Stimulated activated memory B cell treated with anti-CD40 and anti-IgM and Interleukin-4, amounts not matched to agents 10 μg/mL and 1 μg/mL and 100 μg/mL, for 72 hours (primary cell): ENCODE data around the gene OTOF.

ENCODE experiments used
- ATAC-seq: fragments of 150-1000 bp; cut with Tn5 transposase; 2 replicates; pipeline ENCODE4 v1.10.0; 2021
- H3K27ac Mint-ChIP-seq: one replicate; pipeline ENCODE4 v1.8.0; 2022; ENCODE audit warnings: mild to moderate bottlenecking, mixed read lengths
- H3K27me3 Mint-ChIP-seq: one replicate; pipeline ENCODE4 v1.8.0; 2022; ENCODE audit warnings: mixed read lengths
- H3K36me3 Mint-ChIP-seq: one replicate; pipeline ENCODE4 v1.8.0; 2022; ENCODE audit warnings: mixed read lengths
- H3K4me1 Mint-ChIP-seq: one replicate; pipeline ENCODE4 v1.8.0; 2022; ENCODE audit warnings: mixed read lengths
- H3K4me3 Mint-ChIP-seq: one replicate; pipeline ENCODE4 v1.8.0; 2022; ENCODE audit warnings: mild to moderate bottlenecking, moderate library complexity, mixed read lengths
- H3K9me3 Mint-ChIP-seq: one replicate; pipeline ENCODE4 v1.8.0; 2022; ENCODE audit warnings: mixed read lengths

The OTOF gene

DNA sequence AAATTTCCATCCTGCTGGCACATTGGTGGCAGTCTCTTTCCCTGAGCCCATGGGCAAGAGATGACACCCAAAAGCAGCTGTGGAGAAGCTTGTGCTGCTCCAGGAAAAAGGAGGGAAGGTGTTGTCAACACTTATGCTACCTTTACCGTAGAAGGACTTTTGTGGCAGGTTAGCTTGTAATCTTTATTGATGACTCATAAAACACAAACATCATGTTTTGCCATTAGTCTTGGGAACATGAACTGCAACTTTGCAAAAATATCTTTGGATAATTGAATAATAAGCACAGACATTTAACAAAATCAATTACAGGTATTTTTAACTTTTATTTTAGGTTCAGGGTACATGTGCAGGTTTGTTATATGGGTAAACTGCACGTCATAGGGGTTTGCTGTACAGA lies 42.8 kb downstream of the OTOF start:
- Mint-ChIP-seq H3K9me3 (no peaks in the 10 kb centered on the region), H3K27me3 (peaks cover 14% of the 10 kb centered on the region), H3K4me3 (no peak overlapping the region), H3K36me3 (no peaks in the 10 kb centered on the region), H3K27ac (no peak overlapping the region), H3K4me1 (no peaks in the 10 kb centered on the region)
- no peak for ATAC-seq

DNA sequence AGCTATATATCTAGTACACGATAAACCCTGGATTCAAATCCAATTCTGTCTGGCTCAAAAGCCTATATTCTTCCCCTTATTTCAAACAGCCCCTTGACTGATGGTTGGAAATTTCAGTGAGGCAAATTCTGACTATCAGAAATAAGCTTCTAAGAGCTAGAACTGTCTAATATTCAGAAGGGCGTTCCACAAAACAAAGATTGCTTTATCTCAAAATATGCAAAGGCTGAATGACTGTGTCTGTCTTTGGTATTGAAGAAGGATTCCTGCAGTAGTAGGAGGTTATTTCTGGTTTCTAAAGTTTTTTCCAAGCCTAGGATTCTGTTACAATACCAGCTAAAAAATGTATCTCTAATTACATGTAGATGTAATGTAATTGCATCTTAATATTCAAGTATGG lies 45.1 kb downstream of the OTOF start:
- H3K27ac Mint-ChIP-seq, result no peak overlapping the region
- H3K4me3 Mint-ChIP-seq, result no peak overlapping the region
- ATAC-seq, result no peak
- H3K27me3 Mint-ChIP-seq, result peaks cover 11% of the 10 kb centered on the region
- no peaks in the 10 kb centered on the region for H3K9me3 Mint-ChIP-seq
- H3K4me1 Mint-ChIP-seq, result no peaks in the 10 kb centered on the region
- no peaks in the 10 kb centered on the region for H3K36me3 Mint-ChIP-seq

DNA sequence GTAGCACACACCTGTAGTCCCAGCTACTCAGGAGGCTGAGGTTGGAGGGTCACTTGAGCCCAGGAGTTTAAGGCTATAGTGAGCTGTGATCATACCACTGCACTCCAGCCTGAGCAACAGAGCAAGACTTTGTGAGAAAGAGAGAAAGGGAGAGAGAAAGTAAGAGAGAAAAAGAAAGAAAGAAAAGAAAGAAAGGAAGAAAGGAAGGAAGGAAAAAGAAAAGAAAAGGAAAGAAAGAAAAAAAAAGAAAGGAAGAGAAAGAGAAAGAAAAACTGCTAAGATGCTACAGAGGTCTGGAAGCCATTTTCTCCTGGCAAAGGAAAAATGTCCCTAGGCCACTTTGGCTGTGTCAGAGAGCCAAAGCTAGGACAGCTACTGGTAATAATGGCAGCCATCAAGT lies 45.6 kb downstream of the OTOF start:
- Mint-ChIP-seq H3K4me1 (no peaks in the 10 kb centered on the region), H3K36me3 (no peaks in the 10 kb centered on the region), H3K4me3 (no peak overlapping the region), H3K27me3 (peaks cover 11% of the 10 kb centered on the region), H3K9me3 (no peaks in the 10 kb centered on the region), H3K27ac (no peak overlapping the region)
- ATAC-seq, result no peak

DNA sequence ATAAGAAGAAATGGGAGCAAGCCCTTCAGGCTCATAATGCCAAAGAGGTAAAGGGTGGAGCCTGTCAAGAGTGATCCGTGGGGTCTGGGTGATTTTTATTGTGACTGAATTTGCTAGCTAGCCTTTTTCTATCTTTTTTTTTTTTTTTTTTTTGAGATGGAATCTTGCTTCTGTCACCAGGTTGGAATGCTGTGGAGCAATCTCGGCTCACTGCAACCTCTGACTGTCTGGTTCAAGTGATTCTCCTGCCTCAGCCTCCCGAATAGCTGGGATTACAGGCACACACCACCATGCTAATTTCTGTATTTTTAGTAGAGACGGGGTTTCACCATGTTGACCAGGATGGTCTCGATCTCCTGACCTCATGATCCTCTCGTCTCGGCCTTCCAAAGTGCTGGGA lies 47.1 kb downstream of the OTOF start:
- Mint-ChIP-seq H3K36me3 (no peaks in the 10 kb centered on the region), H3K9me3 (no peaks in the 10 kb centered on the region), H3K4me3 (no peak overlapping the region), H3K27me3 (peaks cover 11% of the 10 kb centered on the region), H3K27ac (no peak overlapping the region), H3K4me1 (no peaks in the 10 kb centered on the region)
- ATAC-seq, result no peak

DNA sequence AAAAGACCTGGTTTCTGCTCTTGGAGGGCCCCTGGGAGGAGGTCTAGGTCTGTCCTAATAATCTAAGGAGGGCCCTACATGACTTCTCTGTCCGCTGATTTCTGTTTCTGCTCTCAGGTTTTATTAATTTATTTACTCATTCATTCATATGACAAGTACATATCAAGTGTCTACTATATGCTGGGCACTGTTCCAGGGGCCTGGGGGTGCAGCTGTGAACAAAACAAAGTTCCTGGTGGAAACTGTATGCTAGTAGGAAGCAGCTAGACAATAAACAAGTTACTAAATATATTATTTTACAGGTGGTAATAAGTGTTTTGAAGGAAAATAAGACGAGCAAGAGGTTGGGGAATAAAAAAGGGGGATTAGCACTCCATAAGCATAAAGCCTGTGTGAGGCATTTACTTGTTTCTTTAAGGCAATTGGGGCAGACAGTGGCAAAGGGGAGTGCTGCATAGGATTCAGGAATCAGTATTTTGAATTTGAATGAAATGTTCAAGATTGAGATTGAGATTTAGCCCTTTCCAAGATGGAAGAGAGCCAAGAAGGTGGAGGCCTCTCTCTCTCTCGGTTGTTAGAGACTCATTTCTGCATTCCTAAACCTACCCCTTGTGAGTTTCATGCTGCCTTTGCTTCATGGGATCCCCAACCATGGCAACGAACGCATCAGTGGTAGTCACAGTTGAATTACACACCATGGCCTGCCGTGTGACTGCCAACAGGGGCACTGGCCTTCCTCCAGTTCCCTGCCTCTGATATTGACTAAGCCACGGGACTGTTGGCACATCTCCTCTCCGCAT lies 47.9 kb downstream of the OTOF start:
- Mint-ChIP-seq H3K36me3 (no peaks in the 10 kb centered on the region), H3K9me3 (no peaks in the 10 kb centered on the region), H3K27me3 (peaks cover 11% of the 10 kb centered on the region), H3K4me1 (no peaks in the 10 kb centered on the region), H3K27ac (no peak overlapping the region), H3K4me3 (no peak overlapping the region)
- no peak for ATAC-seq

DNA sequence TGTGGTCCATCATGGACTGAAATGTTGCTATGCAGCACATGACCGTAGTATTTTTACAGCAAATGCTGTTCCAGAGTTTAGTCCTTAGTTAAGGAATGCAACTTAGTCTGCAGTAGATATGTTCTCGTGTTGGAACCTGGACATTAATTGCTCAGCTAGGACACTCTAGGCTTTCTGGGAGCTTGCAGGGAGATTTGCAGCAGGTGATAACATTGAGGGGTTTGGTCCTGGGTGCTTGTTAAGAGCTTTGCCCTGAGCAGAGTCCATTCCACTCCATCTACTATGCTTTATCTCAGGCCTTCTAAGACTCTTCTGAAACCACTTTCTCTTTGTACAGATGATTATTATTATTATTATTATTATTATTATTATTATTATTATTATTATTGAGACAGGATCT lies 49.1 kb downstream of the OTOF start:
- no peaks in the 10 kb centered on the region for H3K4me1 Mint-ChIP-seq

DNA sequence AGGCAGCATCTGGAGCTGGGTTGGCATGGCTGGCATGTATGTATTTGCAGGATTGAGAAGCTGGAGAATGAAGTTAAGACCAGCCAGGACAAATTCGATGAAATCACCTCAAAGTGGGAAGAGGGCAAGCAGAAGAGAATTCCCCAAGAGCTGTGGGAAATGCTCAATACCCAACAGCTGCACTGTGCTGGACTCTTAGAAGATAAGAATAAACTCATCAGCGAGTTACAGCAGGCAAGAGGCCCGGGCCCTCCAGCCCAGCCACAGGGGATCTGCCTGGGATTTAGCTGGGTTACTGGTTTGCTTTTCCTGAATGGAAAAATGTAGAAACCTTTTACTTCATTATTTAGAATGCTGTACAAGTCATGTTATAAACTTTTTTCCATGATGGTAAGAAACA lies 53.7 kb downstream of the OTOF start:
- no peaks in the 10 kb centered on the region for H3K36me3 Mint-ChIP-seq
- no peak for ATAC-seq
- H3K27ac Mint-ChIP-seq, result no peak overlapping the region
- H3K9me3 Mint-ChIP-seq, result no peaks in the 10 kb centered on the region
- no peaks in the 10 kb centered on the region for H3K4me1 Mint-ChIP-seq
- H3K27me3 Mint-ChIP-seq, result no peaks in the 10 kb centered on the region
- no peak overlapping the region for H3K4me3 Mint-ChIP-seq

More for the DNA sequence above, 49.1 kb downstream of the OTOF start:
- Mint-ChIP-seq H3K9me3 (no peaks in the 10 kb centered on the region), H3K4me3 (no peak overlapping the region), H3K27ac (no peak overlapping the region), H3K27me3 (peaks cover 11% of the 10 kb centered on the region), H3K36me3 (no peaks in the 10 kb centered on the region)
- ATAC-seq, result no peak

DNA sequence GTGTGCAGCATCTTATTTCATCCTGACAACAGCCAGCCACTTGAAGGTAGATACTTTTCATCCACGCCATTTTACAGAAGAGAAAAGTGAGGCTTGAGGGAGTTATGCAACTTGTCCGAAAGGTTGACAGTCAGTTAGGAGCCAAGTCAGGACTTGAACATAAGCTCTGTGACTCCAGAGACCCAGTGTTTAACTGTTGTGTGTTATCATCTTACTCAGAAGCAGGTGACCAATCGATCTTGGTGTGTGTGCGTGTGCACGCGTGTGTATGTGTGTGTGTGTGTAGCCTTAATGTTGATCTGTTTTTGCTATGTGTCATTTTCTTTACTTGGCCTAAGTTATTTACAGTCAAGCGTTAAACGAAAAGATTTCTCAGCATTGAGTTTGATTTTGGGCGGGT lies 54.2 kb downstream of the OTOF start:
- no peaks in the 10 kb centered on the region for H3K27me3 Mint-ChIP-seq
- no peaks in the 10 kb centered on the region for H3K4me1 Mint-ChIP-seq
- ATAC-seq, result no peak
- no peaks in the 10 kb centered on the region for H3K36me3 Mint-ChIP-seq
- no peak overlapping the region for H3K4me3 Mint-ChIP-seq
- no peaks in the 10 kb centered on the region for H3K9me3 Mint-ChIP-seq
- no peak overlapping the region for H3K27ac Mint-ChIP-seq

DNA sequence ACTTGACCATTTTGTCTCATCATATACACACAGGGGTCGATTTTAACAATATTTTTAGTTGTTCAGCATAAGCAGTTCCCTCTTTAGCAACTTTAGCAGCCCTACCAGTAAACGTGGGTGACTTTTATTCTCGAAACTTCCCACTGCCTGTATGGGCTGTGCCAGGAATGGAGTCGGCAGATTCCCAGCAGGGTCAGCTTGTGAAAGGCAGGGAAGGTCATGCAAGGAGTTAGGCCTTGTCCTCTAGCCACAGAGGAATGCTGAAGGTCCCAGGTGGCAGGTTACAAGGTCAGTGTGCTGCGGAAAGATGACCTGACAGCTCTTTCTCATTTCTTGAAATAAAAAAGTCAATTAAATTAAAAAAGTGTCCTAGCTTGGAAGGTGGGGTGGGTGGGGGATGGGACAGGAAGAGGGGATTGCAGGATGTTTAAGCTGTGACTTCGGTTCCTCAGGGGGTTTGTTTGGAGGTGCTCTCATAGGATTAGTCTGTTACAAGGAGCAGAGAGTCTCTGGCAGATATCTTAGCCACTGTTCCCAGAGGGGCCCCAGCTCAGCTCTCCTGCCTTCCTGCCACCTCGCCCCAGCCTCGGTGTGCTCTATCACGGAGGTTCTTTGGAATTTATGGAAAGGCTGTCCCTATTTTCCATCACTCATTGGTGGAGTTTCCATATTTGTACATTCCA lies 54.8 kb downstream of the OTOF start:
- H3K36me3 Mint-ChIP-seq, result no peaks in the 10 kb centered on the region
- H3K4me1 Mint-ChIP-seq, result no peaks in the 10 kb centered on the region
- no peaks in the 10 kb centered on the region for H3K27me3 Mint-ChIP-seq
- no peak overlapping the region for H3K27ac Mint-ChIP-seq
- no peak overlapping the region for H3K4me3 Mint-ChIP-seq
- no peak for ATAC-seq
- H3K9me3 Mint-ChIP-seq, result no peaks in the 10 kb centered on the region

DNA sequence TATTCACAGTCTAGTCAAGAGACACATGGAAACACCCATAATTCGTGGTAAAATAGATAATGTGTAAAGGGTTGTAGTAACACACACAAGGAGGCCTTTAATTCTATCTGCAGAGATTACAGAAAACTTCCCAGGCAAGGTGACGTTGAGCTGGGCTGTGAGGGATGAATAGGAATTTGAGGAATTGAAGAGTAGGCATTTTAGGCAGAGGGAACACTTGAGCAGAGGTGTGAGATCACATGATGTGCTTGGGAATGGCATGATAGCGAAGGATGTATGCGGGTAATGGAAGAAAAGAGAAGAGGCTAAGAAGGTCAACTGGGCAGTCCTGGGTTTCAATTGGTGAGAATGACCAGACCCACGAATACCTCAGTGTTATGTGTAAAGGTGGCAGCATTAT lies 56.0 kb downstream of the OTOF start:
- ATAC-seq, result no peak
- H3K27ac Mint-ChIP-seq, result no peak overlapping the region
- no peak overlapping the region for H3K4me3 Mint-ChIP-seq
- no peaks in the 10 kb centered on the region for H3K4me1 Mint-ChIP-seq
- peaks cover under 1% of the 10 kb centered on the region for H3K27me3 Mint-ChIP-seq
- H3K36me3 Mint-ChIP-seq, result no peaks in the 10 kb centered on the region
- H3K9me3 Mint-ChIP-seq, result no peaks in the 10 kb centered on the region

DNA sequence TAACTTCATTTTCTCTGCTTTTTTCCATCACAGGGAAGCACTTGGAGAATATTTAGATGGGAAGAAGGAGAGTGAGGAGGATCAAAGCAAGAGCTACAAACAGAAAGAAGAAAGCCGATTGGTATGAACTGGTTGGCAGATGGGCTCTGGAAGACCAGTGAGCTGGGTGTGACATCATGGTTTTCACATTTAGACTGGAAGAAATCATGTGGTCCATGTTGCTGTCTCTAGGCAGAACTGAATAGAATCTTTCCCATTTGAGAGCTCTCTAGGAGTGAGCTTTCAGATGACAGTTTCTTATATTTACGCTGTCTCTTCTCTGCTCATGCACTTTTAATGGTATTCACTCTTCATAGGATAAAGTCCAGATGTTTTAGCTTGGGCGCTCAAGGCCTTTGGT lies 63.6 kb downstream of the OTOF start:
- peaks cover 7% of the 10 kb centered on the region for H3K27me3 Mint-ChIP-seq
- no peak overlapping the region for H3K4me3 Mint-ChIP-seq
- no peaks in the 10 kb centered on the region for H3K9me3 Mint-ChIP-seq
- H3K27ac Mint-ChIP-seq, result no peak overlapping the region
- H3K4me1 Mint-ChIP-seq, result peaks cover 8% of the 10 kb centered on the region
- no peak for ATAC-seq
- no peaks in the 10 kb centered on the region for H3K36me3 Mint-ChIP-seq

DNA sequence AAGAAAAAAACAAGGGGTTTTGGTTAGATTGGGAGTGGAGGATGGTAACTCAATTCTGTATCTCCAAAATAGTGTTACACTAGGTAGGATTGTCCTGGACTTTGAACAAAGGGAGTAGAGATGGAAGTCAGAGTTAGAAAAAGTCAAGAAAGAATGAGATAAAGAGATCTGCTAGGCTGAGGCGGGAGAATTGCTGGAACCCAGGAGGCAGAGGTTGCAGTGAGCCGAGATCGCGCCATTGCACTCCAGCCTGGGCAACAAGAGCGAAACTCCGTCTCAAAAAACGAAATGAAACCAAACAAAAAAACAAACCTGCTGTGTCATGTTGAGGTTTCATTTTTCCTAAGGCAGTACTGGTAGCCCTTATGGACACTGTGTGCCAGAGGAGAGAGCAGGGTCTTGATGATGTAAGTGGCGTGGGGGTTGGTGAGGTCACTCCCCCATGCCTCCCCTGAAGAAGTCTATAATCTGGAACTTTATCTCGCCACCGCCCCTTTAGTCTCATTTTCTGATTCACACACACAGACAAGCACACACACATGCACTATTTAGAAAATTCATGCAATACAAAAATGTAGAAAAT lies 65.7 kb downstream of the OTOF start:
- H3K27me3 Mint-ChIP-seq, result peaks cover 21% of the 10 kb centered on the region
- H3K27ac Mint-ChIP-seq, result peak overlapping the region; percentile 46
- H3K4me3 Mint-ChIP-seq, result peak overlapping the region; percentile 69
- H3K4me1 Mint-ChIP-seq, result peaks cover 8% of the 10 kb centered on the region
- peak; percentile 56 for ATAC-seq
- H3K36me3 Mint-ChIP-seq, result no peaks in the 10 kb centered on the region
- H3K9me3 Mint-ChIP-seq, result no peaks in the 10 kb centered on the region

DNA sequence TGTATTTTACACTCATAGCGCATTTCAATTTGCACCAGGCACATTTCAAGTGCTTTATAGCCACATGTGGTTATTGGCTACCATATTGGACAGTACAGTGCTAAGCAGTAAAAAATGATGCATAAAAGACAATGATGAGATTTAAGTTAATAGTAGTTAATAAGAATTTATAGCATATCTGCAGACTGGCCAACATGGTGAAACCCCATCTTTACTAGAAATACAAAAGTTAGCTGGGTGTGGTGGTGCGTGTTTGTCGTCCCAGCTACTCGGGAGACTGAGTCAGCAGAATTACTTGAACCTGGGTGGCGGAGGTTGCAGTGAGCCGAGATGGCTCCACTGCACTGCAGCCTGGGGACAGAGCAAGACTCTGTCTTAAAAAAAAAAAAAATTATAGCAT lies 66.5 kb downstream of the OTOF start:
- Mint-ChIP-seq H3K27me3 (peaks cover 20% of the 10 kb centered on the region), H3K36me3 (no peaks in the 10 kb centered on the region), H3K4me3 (no peak overlapping the region), H3K27ac (peak overlapping the region; percentile 46), H3K9me3 (no peaks in the 10 kb centered on the region), H3K4me1 (peaks cover 8% of the 10 kb centered on the region)
- no peak for ATAC-seq

DNA sequence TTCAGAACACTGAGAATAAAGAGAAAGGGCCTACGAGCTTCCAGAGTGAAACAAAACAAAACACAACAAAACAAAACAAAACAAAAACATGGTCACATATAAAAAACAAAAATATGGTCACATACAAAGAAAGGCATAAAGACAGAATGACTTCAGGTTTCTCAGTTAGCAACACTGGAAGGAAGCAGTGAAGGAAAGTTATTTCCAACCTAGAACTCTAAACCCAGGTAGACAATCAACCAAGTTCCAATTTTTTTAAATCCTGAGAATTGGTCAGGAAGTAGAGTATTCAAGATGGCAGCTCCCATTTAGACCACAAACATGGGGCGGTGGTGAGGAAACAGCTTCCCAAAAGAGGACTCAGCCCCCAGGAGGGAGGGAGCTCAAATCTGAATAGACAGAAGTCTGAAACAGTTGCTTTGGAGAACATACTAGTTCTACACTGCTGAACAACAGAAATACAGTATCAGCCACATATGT lies 67.1 kb downstream of the OTOF start:
- H3K4me1 Mint-ChIP-seq, result peaks cover 8% of the 10 kb centered on the region
- peaks cover 19% of the 10 kb centered on the region for H3K27me3 Mint-ChIP-seq
- no peak overlapping the region for H3K27ac Mint-ChIP-seq
- H3K9me3 Mint-ChIP-seq, result no peaks in the 10 kb centered on the region
- H3K36me3 Mint-ChIP-seq, result no peaks in the 10 kb centered on the region
- H3K4me3 Mint-ChIP-seq, result no peak overlapping the region
- ATAC-seq, result no peak

DNA sequence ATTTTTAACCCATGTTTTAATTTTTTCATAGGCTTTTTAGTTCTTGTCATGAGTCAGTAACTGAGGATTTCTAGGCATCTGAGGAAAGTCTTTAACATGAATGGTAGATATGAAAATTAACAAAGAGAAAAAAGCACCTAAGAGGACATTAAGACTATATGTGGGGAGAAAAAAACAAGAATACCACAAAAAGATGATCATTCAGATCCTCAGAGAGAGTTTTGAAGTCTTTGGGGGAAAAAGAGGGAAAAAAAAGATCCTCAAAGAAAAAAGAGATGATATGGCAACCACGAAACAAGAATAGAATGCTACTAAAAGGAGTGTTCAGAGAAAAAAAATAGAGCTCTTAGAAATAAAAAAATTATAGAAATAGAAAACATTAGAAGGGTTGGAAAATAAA lies 68.1 kb downstream of the OTOF start:
- Mint-ChIP-seq H3K4me1 (peaks cover 8% of the 10 kb centered on the region), H3K9me3 (no peaks in the 10 kb centered on the region), H3K27ac (no peak overlapping the region), H3K4me3 (no peak overlapping the region), H3K27me3 (peaks cover 28% of the 10 kb centered on the region), H3K36me3 (no peaks in the 10 kb centered on the region)
- ATAC-seq, result no peak

DNA sequence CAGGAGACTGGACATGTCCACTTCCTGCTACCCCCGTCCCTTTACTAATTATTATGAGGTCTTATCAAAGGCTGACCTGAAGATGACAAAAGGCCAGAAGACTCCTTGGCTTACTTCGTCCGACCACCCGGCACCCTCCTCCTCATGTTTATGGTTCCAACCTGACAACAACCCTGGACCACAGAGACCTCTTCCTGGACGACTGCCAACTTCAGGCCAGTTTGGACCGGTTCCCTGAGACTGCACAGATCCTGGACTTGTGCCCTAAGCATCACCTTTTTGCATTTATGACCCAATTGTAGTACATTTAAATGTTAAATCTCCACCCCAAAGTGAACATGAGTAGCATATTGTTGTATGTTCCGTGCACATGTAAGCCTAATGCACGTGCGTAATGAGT lies 70.4 kb downstream of the OTOF start:
- no peaks in the 10 kb centered on the region for H3K9me3 Mint-ChIP-seq
- no peak overlapping the region for H3K4me3 Mint-ChIP-seq
- peaks cover 8% of the 10 kb centered on the region for H3K4me1 Mint-ChIP-seq
- H3K36me3 Mint-ChIP-seq, result no peaks in the 10 kb centered on the region
- peaks cover 29% of the 10 kb centered on the region for H3K27me3 Mint-ChIP-seq
- H3K27ac Mint-ChIP-seq, result no peak overlapping the region
- no peak for ATAC-seq
